Neural cell (in vitro differentiated cells): ENCODE data around the gene GJD2. TPM values are rescaled to one million over a fixed set of nuclear protein-coding genes. Genes with fewer than 3 reads are reported as not detected.

Source experiments
- H2AFZ ChIP-seq: fragments of 200-600, 300-800 bp; sonication (generic), shearing (Covaris generic); 2 replicates; pipeline ENCODE4 v1.6.0; 2014; ENCODE audit warnings: low read depth, mild to moderate bottlenecking, antibody characterized with exemption, low read length, moderate library complexity
- H3F3A ChIP-seq: fragments of 200-600 bp; shearing (Covaris generic); 2 replicates; pipeline ENCODE4 v1.6.1; 2016; ENCODE audit warnings: mild to moderate bottlenecking, moderate library complexity, mixed read lengths, antibody characterized with exemption, low read length; ENCODE audit not compliant: insufficient read depth, poor library complexity, severe bottlenecking
- H3K27ac ChIP-seq: fragments of 200-600, 300-800 bp; sonication (generic), shearing (Covaris generic); 2 replicates; pipeline ENCODE4 v1.5.1; 2014; ENCODE audit warnings: mild to moderate bottlenecking, low read length, moderate library complexity
- H3K27me3 ChIP-seq: fragments of 300-800, 200-600 bp; sonication (generic), shearing (Covaris generic); 2 replicates; pipeline ENCODE4 v1.6.0; 2014; ENCODE audit warnings: mild to moderate bottlenecking, low read depth, low read length, moderate library complexity; ENCODE audit not compliant: insufficient read depth
- H3K36me3 ChIP-seq: fragments of 300-800, 200-600 bp; sonication (generic), shearing (Covaris generic); 2 replicates; pipeline ENCODE4 v1.5.1; 2014; ENCODE audit warnings: mild to moderate bottlenecking, antibody characterized with exemption, low read length, moderate library complexity; ENCODE audit not compliant: insufficient read depth
- H3K4me2 ChIP-seq: fragments of 300-800, 200-600 bp; sonication (generic), shearing (Covaris generic); 2 replicates; pipeline ENCODE4 v1.6.0; 2014; ENCODE audit warnings: mild to moderate bottlenecking, low read length
- H3K4me3 ChIP-seq: fragments of 300-800, 200-600 bp; sonication (generic), shearing (Covaris generic); 2 replicates; pipeline ENCODE4 v1.5.1; 2014; ENCODE audit warnings: mild to moderate bottlenecking, low read length, moderate library complexity
- H3K79me2 ChIP-seq: fragments of 200-600 bp; shearing (Covaris generic); replicated peaks from 2 replicates; pipeline ENCODE4 v1.6.0; 2014; ENCODE audit warnings: mild to moderate bottlenecking, low read length, moderate library complexity; ENCODE audit not compliant: insufficient read depth
- H3K9ac ChIP-seq: fragments of 300-800, 200-600 bp; sonication (generic), shearing (Covaris generic); 2 replicates; pipeline ENCODE4 v1.6.1; 2016; ENCODE audit warnings: mild to moderate bottlenecking, low read length, mixed read lengths
- H3K9me2 ChIP-seq: fragments of 200-600 bp; shearing (Covaris generic); 2 replicates; pipeline ENCODE4 v1.6.1; 2016; ENCODE audit warnings: mild to moderate bottlenecking, low read length, mixed read lengths; ENCODE audit not compliant: insufficient read depth
- H3K9me3 ChIP-seq: fragments of 200-600, 300-800 bp; sonication (generic), shearing (Covaris generic); 2 replicates; pipeline ENCODE4 v1.6.1; 2016; ENCODE audit warnings: mild to moderate bottlenecking, mixed run types, low read length, moderate library complexity, mixed read lengths
- H4K20me1 ChIP-seq: fragments of 200-600 bp; shearing (Covaris generic); 2 replicates; pipeline ENCODE4 v1.6.1; 2016; ENCODE audit warnings: mild to moderate bottlenecking, mixed run types; ENCODE audit not compliant: insufficient read depth
- CTCF ChIP-seq: fragments of 450-650 bp; IDR thresholded peaks from 2 replicates; pipeline ENCODE4 v1.5.1; 2014; ENCODE audit warnings: antibody characterized with exemption, mild to moderate bottlenecking, moderate library complexity; ENCODE audit not compliant: poor library complexity, severe bottlenecking
- EP300 ChIP-seq: fragments of 450-650 bp; conservative IDR thresholded peaks from 2 replicates; pipeline ENCODE4 v1.6.1; 2014; ENCODE audit warnings: antibody characterized with exemption, mild to moderate bottlenecking, moderate library complexity; ENCODE audit not compliant: poor library complexity, severe bottlenecking
- EZH2 ChIP-seq: fragments of 200-600, 300-800 bp; shearing (Covaris generic), sonication (generic); IDR thresholded peaks from 2 replicates; pipeline ENCODE4 v1.6.1; 2014; ENCODE audit warnings: antibody characterized with exemption, low read length, borderline replicate concordance, mild to moderate bottlenecking; ENCODE audit not compliant: insufficient read depth, poor library complexity, severe bottlenecking
- MXI1 ChIP-seq: fragments of 450-650 bp; conservative IDR thresholded peaks from 2 replicates; pipeline ENCODE4 v1.6.1; 2014; ENCODE audit warnings: antibody characterized with exemption, mild to moderate bottlenecking; ENCODE audit not compliant: poor library complexity, severe bottlenecking
- POLR2AphosphoS5 ChIP-seq: IDR thresholded peaks from 2 replicates; pipeline ENCODE4 v1.6.1; 2012
- RAD21 ChIP-seq: fragments of 450-650 bp; conservative IDR thresholded peaks from 2 replicates; pipeline ENCODE4 v1.6.1; 2014; ENCODE audit warnings: antibody characterized with exemption, mild to moderate bottlenecking, moderate library complexity
- SMC3 ChIP-seq: fragments of 450-650 bp; conservative IDR thresholded peaks from 2 replicates; pipeline ENCODE4 v1.6.1; 2014; ENCODE audit warnings: antibody characterized with exemption, mild to moderate bottlenecking, moderate library complexity; ENCODE audit not compliant: poor library complexity
- TAF1 ChIP-seq: IDR thresholded peaks from 2 replicates; pipeline ENCODE4 v1.6.1; 2012; ENCODE audit warnings: low read depth
- polyA plus RNA-seq: library from polyadenylated mRNA; depleted of rRNA; stranded (reverse); fragments of >200 nt; gene quantifications from 2 replicates; pipeline ENCODE4 v1.2.3, GENCODE V29; 2014
- TF ChIP-seq, protein P1 (sequence below): IDR thresholded peaks from 2 replicates; pipeline ENCODE4 v1.6.1; 2012; ENCODE audit warnings: borderline replicate concordance

GJD2 gene
- polyA plus RNA-seq, 1 donor from 2014 or later = 4.6 TPM

DNA sequence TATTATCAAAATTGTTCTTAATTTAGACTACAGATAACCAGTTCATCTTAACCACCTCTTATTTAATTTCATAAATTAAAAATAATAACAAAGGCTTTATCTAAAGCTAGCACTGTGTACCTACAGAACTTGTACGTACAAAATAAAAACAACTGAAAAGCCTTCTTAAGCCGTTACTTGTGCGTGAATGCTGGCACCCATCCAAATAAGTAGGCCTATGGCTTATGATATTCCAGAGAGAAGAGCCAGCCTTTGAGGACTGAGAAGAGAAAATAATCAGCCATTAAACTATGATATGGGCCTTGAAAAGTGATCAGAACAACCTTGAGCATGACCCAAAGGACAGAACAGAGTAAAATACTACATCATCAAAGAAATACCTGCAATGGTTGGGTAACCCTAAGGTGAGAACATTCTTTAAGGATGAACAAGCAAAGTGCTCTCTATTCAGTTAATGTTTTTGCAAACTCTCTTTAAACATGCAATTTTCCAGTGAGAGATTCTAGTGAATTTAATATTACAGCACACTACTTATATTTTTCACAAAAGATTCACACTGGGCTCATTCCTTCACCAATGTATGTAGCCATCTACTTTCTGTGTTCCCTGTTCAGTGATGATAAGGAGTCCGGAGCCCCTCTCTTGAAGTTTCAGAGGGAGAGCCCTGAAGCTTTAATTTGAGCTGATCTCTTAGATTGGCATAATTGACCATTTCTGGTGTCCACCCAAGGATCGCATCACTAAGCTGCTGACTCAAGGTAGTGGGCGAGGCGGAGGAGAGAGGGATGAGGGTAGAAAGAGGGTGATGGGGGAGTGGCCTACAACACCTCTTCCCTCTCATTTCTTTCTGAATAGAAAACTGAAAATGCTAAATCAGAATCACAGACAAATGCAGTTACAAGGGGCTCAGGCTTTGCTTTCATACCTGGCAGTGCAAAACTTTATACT is 48.3 kb upstream of the GJD2 start:
- H3K27me3 ChIP-seq = no peaks in the 10 kb centered on the region
- H4K20me1 ChIP-seq = no peaks in the 10 kb centered on the region
- no peak overlapping the region for H3K27ac ChIP-seq
- no peaks in the 10 kb centered on the region for H3K79me2 ChIP-seq
- no peak overlapping the region for H3K9ac ChIP-seq
- no peaks in the 10 kb centered on the region for H3F3A ChIP-seq
- H3K9me2 ChIP-seq = no peaks in the 10 kb centered on the region
- no peak overlapping the region for H2AFZ ChIP-seq
- H3K9me3 ChIP-seq = no peaks in the 10 kb centered on the region
- TF ChIP-seq EP300 (no peak), EZH2 (no peak), MXI1 (no peak), TAF1 (no peak), CTCF (no peak), RAD21 (no peak), POLR2AphosphoS5 (no peak), SMC3 (no peak)
- TF ChIP-seq, protein P1, sequence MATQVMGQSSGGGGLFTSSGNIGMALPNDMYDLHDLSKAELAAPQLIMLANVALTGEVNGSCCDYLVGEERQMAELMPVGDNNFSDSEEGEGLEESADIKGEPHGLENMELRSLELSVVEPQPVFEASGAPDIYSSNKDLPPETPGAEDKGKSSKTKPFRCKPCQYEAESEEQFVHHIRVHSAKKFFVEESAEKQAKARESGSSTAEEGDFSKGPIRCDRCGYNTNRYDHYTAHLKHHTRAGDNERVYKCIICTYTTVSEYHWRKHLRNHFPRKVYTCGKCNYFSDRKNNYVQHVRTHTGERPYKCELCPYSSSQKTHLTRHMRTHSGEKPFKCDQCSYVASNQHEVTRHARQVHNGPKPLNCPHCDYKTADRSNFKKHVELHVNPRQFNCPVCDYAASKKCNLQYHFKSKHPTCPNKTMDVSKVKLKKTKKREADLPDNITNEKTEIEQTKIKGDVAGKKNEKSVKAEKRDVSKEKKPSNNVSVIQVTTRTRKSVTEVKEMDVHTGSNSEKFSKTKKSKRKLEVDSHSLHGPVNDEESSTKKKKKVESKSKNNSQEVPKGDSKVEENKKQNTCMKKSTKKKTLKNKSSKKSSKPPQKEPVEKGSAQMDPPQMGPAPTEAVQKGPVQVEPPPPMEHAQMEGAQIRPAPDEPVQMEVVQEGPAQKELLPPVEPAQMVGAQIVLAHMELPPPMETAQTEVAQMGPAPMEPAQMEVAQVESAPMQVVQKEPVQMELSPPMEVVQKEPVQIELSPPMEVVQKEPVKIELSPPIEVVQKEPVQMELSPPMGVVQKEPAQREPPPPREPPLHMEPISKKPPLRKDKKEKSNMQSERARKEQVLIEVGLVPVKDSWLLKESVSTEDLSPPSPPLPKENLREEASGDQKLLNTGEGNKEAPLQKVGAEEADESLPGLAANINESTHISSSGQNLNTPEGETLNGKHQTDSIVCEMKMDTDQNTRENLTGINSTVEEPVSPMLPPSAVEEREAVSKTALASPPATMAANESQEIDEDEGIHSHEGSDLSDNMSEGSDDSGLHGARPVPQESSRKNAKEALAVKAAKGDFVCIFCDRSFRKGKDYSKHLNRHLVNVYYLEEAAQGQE = no peak
- no peak overlapping the region for H3K4me2 ChIP-seq
- H3K4me3 ChIP-seq = no peak overlapping the region
- H3K36me3 ChIP-seq = no peaks in the 10 kb centered on the region

- Histone ChIP-seq H3K9me2 (no peaks in the 10 kb centered on the region), H4K20me1 (no peaks in the 10 kb centered on the region), H3K27ac (no peak overlapping the region), H3K4me2 (no peak overlapping the region), H3K4me3 (no peak overlapping the region), H3K27me3 (no peaks in the 10 kb centered on the region), H3K36me3 (no peaks in the 10 kb centered on the region), H2AFZ (no peak overlapping the region), H3K79me2 (no peaks in the 10 kb centered on the region), H3K9me3 (no peaks in the 10 kb centered on the region), H3F3A (no peaks in the 10 kb centered on the region), H3K9ac (no peak overlapping the region)
- TF ChIP-seq SMC3 (no peak), RAD21 (no peak), EP300 (no peak), EZH2 (no peak), CTCF (no peak), MXI1 (no peak), TAF1 (no peak)
- TF ChIP-seq, protein P1 = no peak
Measured at GRCh38 chr15:34802371-34802770, 47.6 kb upstream of the GJD2 start.
